CD1c-positive myeloid dendritic cell (primary cell): ENCODE data around the gene PPP2R3A.
A peak's percentile ranks its signal among the peaks of the same experiment; 100 is the strongest.

Experiments used
- DNase-seq: peaks from one replicate; pipeline ENCODE4 v3.0.0-alpha.2; 2016; ENCODE audit errors: extremely low spot score

Gene PPP2R3A

GRCh38 chr3:136196401-136197158, 231.1 kb downstream of the PPP2R3A start:
- DNase-seq = peak; percentile 100

GRCh38 chr3:136197159-136197793, 231.7 kb downstream of the PPP2R3A start:
- DNase-seq = no peak
